K562 (cell line): Measurements from ENCODE around the gene GLB1L3. TPM values are rescaled to one million over a fixed set of nuclear protein-coding genes. Genes with fewer than 3 reads are reported as not detected.
A peak's percentile ranks its signal among the peaks of the same experiment; 100 is the strongest.

Experiments
- ATAC-seq: fragments of 200-7000 bp; cut with Tn5 transposase; 3 replicates; pipeline ENCODE4 v1.9.1; 2020; ENCODE audit warnings: moderate library complexity
- BruUV-seq: library from RNA; stranded (reverse); fragments of 400-500 nt; replicated peaks from 2 replicates; lab custom pipeline; 2021; lab: Mats Ljungman, UMichigan
- CTCF ChIA-PET: fragments of 300-600 bp; formaldehyde crosslinking; extraction: SDS; loops from one replicate; lab custom pipeline; 2021; ENCODE audit warnings: low intra/inter-chr PET ratio; lab: Yijun Ruan, JAX
- POLR2A ChIA-PET: fragments of 300-600, 350-650 bp; sonication (Branson Sonifier 250); formaldehyde crosslinking; extraction: SDS; loops from one replicate; lab custom pipeline; 2021; ENCODE audit warnings: antibody characterized with exemption, inconsistent platforms; lab: Yijun Ruan, JAX
- DNase-seq, 4 experiments: peaks; one replicate each; pipeline versions ENCODE4 v3.0.0 to v3.0.0-alpha.2; 2011 to 2018; ENCODE audit warnings: low spot score in 3 of 4, mixed read lengths in 3 of 4; ENCODE audit errors: extremely low read depth in 1 of 4
- FAIRE-seq: peaks from 2 replicates; lab custom pipeline; 2011; peaks lifted over from hg19 to GRCh38; lab: Jason Lieb, UNC
- H2AFZ ChIP-seq: 2 replicates; pipeline ENCODE4 v1.6.0; 2011; ENCODE audit warnings: low read depth, low read length, control low read depth, inconsistent platforms
- H3K27ac ChIP-seq: fragments of 200-600 bp; 3 replicates; pipeline ENCODE4 v1.8.0; 2011; ENCODE audit warnings: low read depth, mild to moderate bottlenecking, control low read depth, inconsistent platforms, low read length, moderate library complexity, mixed read lengths; ENCODE audit errors: extremely low read depth
- H3K27me3 ChIP-seq, 2 experiments: fragments of 300-600 bp in 1 of 2; 2 replicates in 1 of 2; 3 replicates in 1 of 2; pipeline versions ENCODE4 v1.6.0 to v1.8.0; 2011; ENCODE audit warnings: inconsistent platforms in 2 of 2, low read length in 2 of 2, mild to moderate bottlenecking in 1 of 2, mixed read lengths in 1 of 2, moderate library complexity in 1 of 2; ENCODE audit not compliant: control insufficient read depth in 2 of 2, insufficient read depth in 2 of 2
- H3K36me3 ChIP-seq: fragments of 300-600 bp; 3 replicates; pipeline ENCODE4 v1.8.0; 2011; ENCODE audit warnings: mild to moderate bottlenecking, low read length, inconsistent platforms; ENCODE audit not compliant: control insufficient read depth, insufficient read depth
- H3K4me1 ChIP-seq, 2 experiments: fragments of 200-600 bp in 1 of 2; replicated peaks in 1 of 2; 2 replicates in 1 of 2; 3 replicates in 1 of 2; pipeline versions ENCODE4 v1.5.1 to v1.8.0; 2011; ENCODE audit warnings: inconsistent platforms in 2 of 2, low read length in 2 of 2, mild to moderate bottlenecking in 1 of 2, mixed read lengths in 1 of 2, moderate library complexity in 1 of 2; ENCODE audit not compliant: control insufficient read depth in 2 of 2, insufficient read depth in 2 of 2
- H3K4me2 ChIP-seq: 2 replicates; pipeline ENCODE4 v1.6.1; 2011; ENCODE audit warnings: low read length, control low read depth, inconsistent platforms, mixed read lengths; ENCODE audit not compliant: insufficient read depth
- H3K4me3 ChIP-seq: fragments of 200-600 bp; sonication (generic), shearing (Covaris generic); 2 replicates; pipeline ENCODE4 v1.5.1; 2016; ENCODE audit warnings: control low read depth, inconsistent platforms
- H3K79me2 ChIP-seq: fragments of 200-600 bp; 3 replicates; pipeline ENCODE4 v1.8.0; 2011; ENCODE audit warnings: low read length, inconsistent platforms; ENCODE audit not compliant: control insufficient read depth, insufficient read depth
- H3K9ac ChIP-seq, 2 experiments: 2 replicates each; pipeline versions ENCODE4 v1.6.0 to v1.6.1; 2011; ENCODE audit warnings: low read depth in 2 of 2, low read length in 2 of 2, control low read depth in 1 of 2, inconsistent platforms in 1 of 2, mild to moderate bottlenecking in 1 of 2, mixed read lengths in 1 of 2; ENCODE audit not compliant: insufficient read depth in 1 of 2
- H3K9me1 ChIP-seq: one replicate; pipeline ENCODE4 v1.6.0; 2011; ENCODE audit warnings: inconsistent platforms, mild to moderate bottlenecking, low read length, moderate library complexity; ENCODE audit not compliant: control insufficient read depth, insufficient read depth
- H3K9me3 ChIP-seq: replicated peaks from 2 replicates; pipeline ENCODE4 v1.5.1; 2011; ENCODE audit warnings: low read depth, low read length, inconsistent platforms; ENCODE audit not compliant: control insufficient read depth, insufficient read depth
- H4K20me1 ChIP-seq: replicated peaks from 2 replicates; pipeline ENCODE4 v1.6.1; 2011; ENCODE audit warnings: low read length, inconsistent platforms, mixed read lengths; ENCODE audit not compliant: control insufficient read depth, insufficient read depth
- ARID1B ChIP-seq: fragments of 450-650 bp; IDR thresholded peaks from 2 replicates; pipeline ENCODE4 v1.6.1; 2016; ENCODE audit warnings: antibody characterized with exemption, mild to moderate bottlenecking, inconsistent platforms
- BCOR ChIP-seq: fragments of 450-650 bp; IDR thresholded peaks from 2 replicates; pipeline ENCODE4 v1.6.1; 2016
- CC2D1A ChIP-seq: fragments of 450-650 bp; IDR thresholded peaks from 2 replicates; pipeline ENCODE4 v1.6.1; 2017; ENCODE audit warnings: mild to moderate bottlenecking
- EWSR1 ChIP-seq: fragments of 450-650 bp; IDR thresholded peaks from 2 replicates; pipeline ENCODE4 v1.6.1; 2018; ENCODE audit warnings: borderline replicate concordance, mild to moderate bottlenecking, low read depth, moderate library complexity; ENCODE audit not compliant: partially characterized antibody
- HNRNPLL ChIP-seq: fragments of 200-400 bp; formaldehyde crosslinking; IDR thresholded peaks from 2 replicates; pipeline ENCODE4 v1.6.1; 2017; ENCODE audit warnings: low read length, low read depth, mild to moderate bottlenecking; ENCODE audit not compliant: poor library complexity, severe bottlenecking
- MIER1 ChIP-seq: fragments of 450-650 bp; IDR thresholded peaks from 2 replicates; pipeline ENCODE4 v1.6.1; 2016; ENCODE audit warnings: antibody characterized with exemption, mild to moderate bottlenecking, low read depth
- RBM25 ChIP-seq: fragments of 200-400 bp; formaldehyde crosslinking; IDR thresholded peaks from 2 replicates; pipeline ENCODE4 v1.6.1; 2018; ENCODE audit warnings: low read length, low read depth, moderate library complexity; ENCODE audit not compliant: severe bottlenecking
- SMAD4 ChIP-seq: fragments of 250-450 bp; sonication (Bioruptor Pico); conservative IDR thresholded peaks from 2 replicates; pipeline ENCODE4 v1.8.0; 2021; ENCODE audit warnings: inconsistent platforms, mild to moderate bottlenecking, moderate library complexity
- SMARCA5 ChIP-seq: fragments of 450-650 bp; IDR thresholded peaks from 2 replicates; pipeline ENCODE4 v1.6.1; 2016
- SREBF2 ChIP-seq: sonication (generic); formaldehyde crosslinking; IDR thresholded peaks from 2 replicates; pipeline ENCODE4 v1.4.0; 2020; ENCODE audit warnings: mild to moderate bottlenecking, missing genetic modification reagents
- STAG1 ChIP-seq: sonication (generic); formaldehyde crosslinking; IDR thresholded peaks from 2 replicates; pipeline ENCODE4 v1.5.0; 2020; ENCODE audit warnings: missing genetic modification reagents, borderline replicate concordance
- ZNF124 ChIP-seq: sonication (generic); formaldehyde crosslinking; IDR thresholded peaks from 2 replicates; pipeline ENCODE4 v1.8.1; 2022; ENCODE audit warnings: missing genetic modification reagents
- ZNF780A ChIP-seq: fragments of 250-450 bp; sonication (Bioruptor Pico); IDR thresholded peaks from 2 replicates; pipeline ENCODE4 v1.5.0; 2021; ENCODE audit warnings: mild to moderate bottlenecking
- WGBS: fragments of 100-300 bp; shearing (Covaris generic); methylation state at CpG from one replicate; pipeline ENCODE4 v1.1.6; 2016; ENCODE audit warnings: low coverage, mixed read lengths; ENCODE audit not compliant: insufficient coverage; ENCODE audit errors: missing lambda C conversion rate; 5-methylcytosine and 5-hydroxymethylcytosine counted together
- in situ Hi-C: fragments of 300-500 bp; cut with MboI; formaldehyde crosslinking; loops from 4 replicates; pipeline ENCODE4 v1.15.0; 2018; ENCODE audit warnings: inconsistent platforms, mixed read lengths
- intact Hi-C: fragments of 100-400 bp; cut with micrococcal nuclease; formaldehyde crosslinking; loops from 2 replicates; pipeline ENCODE4 v1.14.2; 2022
- polyA plus RNA-seq, 8 experiments: library from polyadenylated mRNA; depleted of rRNA in 4 of 8; stranded (reverse) in 5 of 8; unstranded in 3 of 8; fragments of >200 nt; fragmentation: Nextera tagmentation in 2 of 8; fragmentation: Illumina TruSeq in 1 of 8; extraction: Ambion mirVana in 2 of 8; extraction: Trizol in 1 of 8; gene quantifications; 2 replicates each; pipeline versions ENCODE4 v1.2.1 to v1.2.3, GENCODE V29; 2011 to 2014; ENCODE audit warnings: inconsistent platforms in 1 of 8, missing spikeins in 1 of 8
- total RNA-seq, 7 experiments: library from RNA; depleted of rRNA in 6 of 7; stranded (reverse); fragments of >200 nt in 6 of 7; fragmentation: Illumina TruSeq in 2 of 7; extraction: Trizol in 2 of 7; gene quantifications; 2 replicates each; pipeline versions ENCODE4 v1.2.1 to v1.2.3, GENCODE V29; 2011 to 2021; ENCODE audit warnings: low replicate concordance in 1 of 7
- TF ChIP-seq, protein P1 (sequence below): fragments of 450-650 bp; IDR thresholded peaks from 2 replicates; pipeline ENCODE4 v1.7.0; 2016; ENCODE audit warnings: borderline replicate concordance
- TF ChIP-seq, protein P2 (sequence below): fragments of 250-450 bp; sonication (Bioruptor Pico); IDR thresholded peaks from 2 replicates; pipeline ENCODE4 v1.5.1; 2021; ENCODE audit warnings: mild to moderate bottlenecking

The GLB1L3 gene
- total and polyA plus RNA-seq, 9 of the 15 experiments (the other 6 are each of a cell fraction or from before 2014, with no cell fraction given), result 0.18 to 3.3 (median 0.49) TPM

DNA sequence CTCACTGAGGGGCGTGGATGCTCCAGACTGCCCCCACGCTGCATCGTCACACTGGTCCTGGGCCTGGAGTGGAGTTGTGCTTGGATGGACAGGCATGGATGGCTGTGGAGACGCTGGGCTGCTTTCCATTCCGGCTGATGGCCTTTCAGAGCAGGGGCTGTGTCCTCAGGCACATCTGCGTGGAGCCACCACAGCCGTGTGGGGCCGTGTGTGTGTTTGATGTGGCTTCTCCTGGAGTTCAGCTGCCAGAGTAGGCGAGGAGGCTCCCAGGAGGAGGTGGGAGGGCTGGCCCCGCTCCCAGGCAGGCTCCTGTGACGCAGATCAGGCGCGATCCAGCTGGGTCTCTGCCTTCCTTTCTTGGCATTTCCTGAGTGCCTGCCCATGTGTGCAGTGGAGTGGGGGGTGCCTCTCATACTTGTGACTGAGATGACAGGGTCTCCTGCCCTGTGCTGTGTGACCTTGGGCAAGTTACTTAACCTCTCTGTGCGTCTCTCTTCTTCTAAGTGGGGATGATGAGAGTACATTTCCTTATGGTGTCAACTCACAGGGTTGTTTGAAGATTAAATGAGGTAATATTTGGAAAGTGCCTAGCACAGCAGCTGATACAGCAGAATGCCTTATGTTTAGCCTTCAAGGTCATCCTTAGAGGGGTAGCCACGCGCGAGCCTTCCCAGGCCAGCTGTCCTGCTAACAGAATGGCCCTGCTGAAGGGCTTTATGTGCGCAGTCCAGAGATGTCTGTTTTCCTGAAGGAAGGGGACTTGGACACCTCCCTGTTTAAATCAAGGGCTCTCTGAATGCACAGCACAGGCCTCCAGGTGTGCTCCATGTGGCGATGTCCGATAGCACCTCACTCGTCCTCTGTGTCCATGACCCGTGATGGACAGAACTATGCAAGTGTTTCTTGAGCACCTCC lies 89.1 kb downstream of the GLB1L3 start (continued):
- TF ChIP-seq SMAD4 (CRISPR knock-in tag), result no peak
- TF ChIP-seq, protein P1, sequence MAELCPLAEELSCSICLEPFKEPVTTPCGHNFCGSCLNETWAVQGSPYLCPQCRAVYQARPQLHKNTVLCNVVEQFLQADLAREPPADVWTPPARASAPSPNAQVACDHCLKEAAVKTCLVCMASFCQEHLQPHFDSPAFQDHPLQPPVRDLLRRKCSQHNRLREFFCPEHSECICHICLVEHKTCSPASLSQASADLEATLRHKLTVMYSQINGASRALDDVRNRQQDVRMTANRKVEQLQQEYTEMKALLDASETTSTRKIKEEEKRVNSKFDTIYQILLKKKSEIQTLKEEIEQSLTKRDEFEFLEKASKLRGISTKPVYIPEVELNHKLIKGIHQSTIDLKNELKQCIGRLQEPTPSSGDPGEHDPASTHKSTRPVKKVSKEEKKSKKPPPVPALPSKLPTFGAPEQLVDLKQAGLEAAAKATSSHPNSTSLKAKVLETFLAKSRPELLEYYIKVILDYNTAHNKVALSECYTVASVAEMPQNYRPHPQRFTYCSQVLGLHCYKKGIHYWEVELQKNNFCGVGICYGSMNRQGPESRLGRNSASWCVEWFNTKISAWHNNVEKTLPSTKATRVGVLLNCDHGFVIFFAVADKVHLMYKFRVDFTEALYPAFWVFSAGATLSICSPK, result no peak
- TF ChIP-seq RBM25, result peak; percentile 82
- TF ChIP-seq BCOR, result peak; percentile 58; the same call in 1 of the 2 replicates
- peak; percentile 49; the same call in 1 of the 2 replicates for TF ChIP-seq SMARCA5

DNA sequence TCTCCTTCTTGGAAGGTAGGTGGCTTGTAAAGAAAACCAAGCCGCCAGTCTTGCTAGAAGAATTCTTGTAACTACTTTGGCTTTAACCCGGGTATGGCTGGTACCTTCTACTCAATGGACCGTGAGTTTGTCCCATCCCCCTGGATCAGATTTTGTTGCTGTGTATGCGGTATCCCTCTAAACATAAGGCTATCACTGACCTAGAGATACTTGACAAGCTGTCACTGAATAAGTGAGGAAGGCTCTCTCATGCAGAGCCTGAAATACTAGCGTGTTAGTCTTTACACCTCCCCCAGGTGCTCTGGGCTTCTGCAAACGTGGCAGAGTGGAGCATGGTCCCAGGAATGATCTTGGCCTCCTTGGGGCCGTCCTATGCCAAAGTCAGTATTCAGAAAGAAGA lies 90.1 kb downstream of the GLB1L3 start:
- peaks cover 4% of the 10 kb centered on the region for H3K9me1 ChIP-seq
- no peak overlapping the region for H3K9ac ChIP-seq
- no peak for ATAC-seq
- peaks cover 0 to 3% of the 10 kb centered on the region in 2 experiments; a peak in 2 of 5 replicates for H3K4me1 ChIP-seq
- no peak overlapping the region for H2AFZ ChIP-seq
- H3K4me2 ChIP-seq, result no peak overlapping the region
- no peaks in the 10 kb centered on the region for H3K27me3 ChIP-seq
- POLR2A ChIA-PET, result no interaction called here
- CTCF ChIA-PET, result no interaction called here
- no peak overlapping the region for H3K27ac ChIP-seq
- WGBS, result 23% methylated on average over 7 of the region's 7 CpGs
- no peaks in the 10 kb centered on the region for H3K79me2 ChIP-seq
- H3K4me3 ChIP-seq, result no peak overlapping the region
- DNase-seq, result no peak
- H4K20me1 ChIP-seq, result no peaks in the 10 kb centered on the region
- no peaks in the 10 kb centered on the region for H3K9me3 ChIP-seq
- no peak for FAIRE-seq
- intact Hi-C loops, result no loop called here
- in situ Hi-C loops, result no loop called here
- H3K36me3 ChIP-seq, result no peaks in the 10 kb centered on the region; the same call in 2 of the 3 replicates
- BruUV-seq, result no TSS peak
- TF ChIP-seq, protein P2, sequence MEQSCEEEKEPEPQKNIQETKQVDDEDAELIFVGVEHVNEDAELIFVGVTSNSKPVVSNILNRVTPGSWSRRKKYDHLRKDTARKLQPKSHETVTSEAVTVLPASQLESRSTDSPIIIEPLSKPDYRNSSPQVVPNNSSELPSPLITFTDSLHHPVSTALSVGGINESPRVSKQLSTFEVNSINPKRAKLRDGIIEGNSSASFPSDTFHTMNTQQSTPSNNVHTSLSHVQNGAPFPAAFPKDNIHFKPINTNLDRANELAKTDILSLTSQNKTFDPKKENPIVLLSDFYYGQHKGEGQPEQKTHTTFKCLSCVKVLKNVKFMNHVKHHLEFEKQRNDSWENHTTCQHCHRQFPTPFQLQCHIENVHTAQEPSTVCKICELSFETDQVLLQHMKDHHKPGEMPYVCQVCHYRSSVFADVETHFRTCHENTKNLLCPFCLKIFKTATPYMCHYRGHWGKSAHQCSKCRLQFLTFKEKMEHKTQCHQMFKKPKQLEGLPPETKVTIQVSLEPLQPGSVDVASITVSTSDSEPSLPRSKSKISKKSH (CRISPR knock-in tag), result no peak
- no peak for TF ChIP-seq ZNF124 (CRISPR knock-in tag)
- TF ChIP-seq EWSR1, result no peak
- no peak for TF ChIP-seq MIER1
- no peak for TF ChIP-seq CC2D1A
- TF ChIP-seq SREBF2 (CRISPR knock-in tag), result no peak
- no peak for TF ChIP-seq ARID1B
- TF ChIP-seq STAG1 (CRISPR knock-in tag), result no peak
- no peak for TF ChIP-seq HNRNPLL
- no peak for TF ChIP-seq ZNF780A
